Neural progenitor cell (in vitro differentiated cells): ENCODE measurements around the gene CCDC107. TPM values are rescaled to one million over a fixed set of nuclear protein-coding genes. Genes with fewer than 3 reads are reported as not detected.

ENCODE experiments used
- DNase-seq: peaks from one replicate; pipeline ENCODE4 v3.0.0-alpha.2; 2016; ENCODE audit warnings: low spot score
- H2AFZ ChIP-seq: fragments of 200-600 bp; sonication (generic); replicated peaks from 2 replicates; pipeline ENCODE4 v1.6.1; 2016; ENCODE audit warnings: antibody characterized with exemption
- H3F3A ChIP-seq: fragments of 200-600 bp; sonication (generic); 2 replicates; pipeline ENCODE4 v1.6.1; 2016; ENCODE audit warnings: antibody characterized with exemption, low read depth
- H3K27ac ChIP-seq: fragments of 200-600 bp; sonication (generic); 2 replicates; pipeline ENCODE4 v1.5.1; 2016; ENCODE audit warnings: mild to moderate bottlenecking
- H3K27me3 ChIP-seq: fragments of 200-600 bp; sonication (generic); 2 replicates; pipeline ENCODE4 v1.6.1; 2016; ENCODE audit warnings: mild to moderate bottlenecking, moderate library complexity
- H3K36me3 ChIP-seq: fragments of 200-600 bp; sonication (generic); 2 replicates; pipeline ENCODE4 v1.5.1; 2016
- H3K4me1 ChIP-seq: fragments of 200-600 bp; sonication (generic); 2 replicates; pipeline ENCODE4 v1.6.1; 2016; ENCODE audit warnings: mixed run types
- H3K4me2 ChIP-seq: fragments of 200-600 bp; sonication (generic); 2 replicates; pipeline ENCODE4 v1.6.1; 2016
- H3K4me3 ChIP-seq: fragments of 200-600 bp; sonication (generic); 2 replicates; pipeline ENCODE4 v1.5.1; 2016
- H3K79me2 ChIP-seq: fragments of 200-600 bp; sonication (generic); 2 replicates; pipeline ENCODE4 v1.6.1; 2016; ENCODE audit warnings: low read depth
- H3K9ac ChIP-seq: fragments of 200-600 bp; sonication (generic); 2 replicates; pipeline ENCODE4 v1.6.1; 2016
- H3K9me3 ChIP-seq: fragments of 200-600 bp; sonication (generic); 2 replicates; pipeline ENCODE4 v1.5.1; 2016; ENCODE audit warnings: low read depth
- H4K20me1 ChIP-seq: fragments of 200-600 bp; sonication (generic); 2 replicates; pipeline ENCODE4 v1.6.1; 2016; ENCODE audit warnings: low read depth
- H3K27ac Mint-ChIP-seq: 3 replicates; pipeline ENCODE4 v1.8.0; 2021; ENCODE audit warnings: mixed read lengths
- H3K27me3 Mint-ChIP-seq: 2 replicates; pipeline ENCODE4 v1.8.0; 2022; ENCODE audit warnings: low read depth, mild to moderate bottlenecking, inconsistent platforms, moderate library complexity, mixed read lengths; ENCODE audit not compliant: insufficient read depth
- H3K36me3 Mint-ChIP-seq: 3 replicates; pipeline ENCODE4 v1.8.0; 2021; ENCODE audit warnings: mixed read lengths
- H3K4me1 Mint-ChIP-seq: 3 replicates; pipeline ENCODE4 v1.8.0; 2021; ENCODE audit warnings: mixed read lengths
- H3K4me3 Mint-ChIP-seq: 3 replicates; pipeline ENCODE4 v1.8.0; 2021; ENCODE audit warnings: mild to moderate bottlenecking, moderate library complexity, mixed read lengths
- H3K9me3 Mint-ChIP-seq: 3 replicates; pipeline ENCODE4 v1.8.0; 2020; ENCODE audit warnings: mixed read lengths
- EZH2 ChIP-seq: fragments of 200-600 bp; sonication (generic); IDR thresholded peaks from 2 replicates; pipeline ENCODE4 v1.6.1; 2017; ENCODE audit warnings: antibody characterized with exemption, mild to moderate bottlenecking, moderate library complexity
- EZH2phosphoT487 ChIP-seq: fragments of 200-600 bp; sonication (generic); IDR thresholded peaks from 2 replicates; pipeline ENCODE4 v1.6.1; 2017; ENCODE audit warnings: antibody characterized with exemption
- microRNA-seq: library from miRNA; unstranded; fragments of <30 nt; microRNA quantifications from one replicate; pipeline ENCODE4, GENCODE V29; 2016
- small RNA-seq: library from RNA; depleted of rRNA; stranded (forward); fragments of <200 nt; gene quantifications from one replicate; pipeline ENCODE3, GENCODE V24; 2015
- total RNA-seq: library from RNA; depleted of rRNA; stranded (reverse); fragments of >200 nt; gene quantifications from 2 replicates; pipeline ENCODE4 v1.2.3, GENCODE V29; 2015; ENCODE audit warnings: low replicate concordance
- TF ChIP-seq, protein P1 (sequence below): fragments of 200-600 bp; sonication (generic); IDR thresholded peaks from 2 replicates; pipeline ENCODE4 v1.5.1; 2017; ENCODE audit warnings: antibody characterized with exemption, mild to moderate bottlenecking

CCDC107 gene
- total RNA-seq, 1 donor from 2014 or later = 3.8 TPM

DNA sequence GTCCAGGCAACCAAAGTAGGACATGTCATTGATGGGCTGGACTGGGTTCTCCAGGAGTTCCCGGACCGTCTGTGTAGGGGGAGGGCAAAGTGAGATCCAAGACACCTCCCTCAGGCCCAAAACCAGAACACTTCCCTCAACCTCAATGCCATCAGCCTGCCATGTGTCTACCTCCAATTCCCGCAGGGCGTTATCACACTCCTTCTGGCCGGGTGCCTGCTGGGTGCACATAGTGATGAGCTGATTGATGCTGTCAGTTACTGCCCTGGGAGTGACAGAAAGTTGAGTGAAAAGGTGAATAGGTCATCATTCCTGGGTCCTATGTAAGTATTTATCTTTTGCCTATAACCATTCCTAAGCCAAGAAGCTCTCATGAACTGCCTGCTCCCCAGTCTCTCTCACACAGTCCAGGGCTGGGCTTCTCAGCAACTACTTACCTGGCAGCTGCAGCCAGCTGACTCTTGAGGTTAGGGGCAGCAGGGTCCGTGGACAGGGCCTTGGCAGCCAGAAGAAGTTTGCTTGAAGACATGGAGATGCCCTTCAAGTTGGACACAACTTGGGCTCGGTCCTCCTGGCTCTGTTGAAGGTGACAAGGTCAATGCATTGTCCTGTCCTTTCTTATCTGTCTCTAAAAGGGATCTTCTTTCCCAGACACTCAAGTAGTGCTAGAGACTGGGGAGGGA is 52.9 kb downstream of the CCDC107 start:
- H3K27ac Mint-ChIP-seq = no peak overlapping the region
- Histone ChIP-seq H3K36me3 (no peaks in the 10 kb centered on the region), H3K4me3 (no peak overlapping the region), H3K9ac (no peak overlapping the region), H2AFZ (no peak overlapping the region), H3K79me2 (no peaks in the 10 kb centered on the region), H3K9me3 (no peaks in the 10 kb centered on the region), H3K4me1 (no peaks in the 10 kb centered on the region), H3K27me3 (no peaks in the 10 kb centered on the region), H3F3A (no peaks in the 10 kb centered on the region), H3K4me2 (no peak overlapping the region), H3K27ac (no peak overlapping the region), H4K20me1 (no peaks in the 10 kb centered on the region)
- H3K9me3 Mint-ChIP-seq = no peaks in the 10 kb centered on the region
- TF ChIP-seq, protein P1, sequence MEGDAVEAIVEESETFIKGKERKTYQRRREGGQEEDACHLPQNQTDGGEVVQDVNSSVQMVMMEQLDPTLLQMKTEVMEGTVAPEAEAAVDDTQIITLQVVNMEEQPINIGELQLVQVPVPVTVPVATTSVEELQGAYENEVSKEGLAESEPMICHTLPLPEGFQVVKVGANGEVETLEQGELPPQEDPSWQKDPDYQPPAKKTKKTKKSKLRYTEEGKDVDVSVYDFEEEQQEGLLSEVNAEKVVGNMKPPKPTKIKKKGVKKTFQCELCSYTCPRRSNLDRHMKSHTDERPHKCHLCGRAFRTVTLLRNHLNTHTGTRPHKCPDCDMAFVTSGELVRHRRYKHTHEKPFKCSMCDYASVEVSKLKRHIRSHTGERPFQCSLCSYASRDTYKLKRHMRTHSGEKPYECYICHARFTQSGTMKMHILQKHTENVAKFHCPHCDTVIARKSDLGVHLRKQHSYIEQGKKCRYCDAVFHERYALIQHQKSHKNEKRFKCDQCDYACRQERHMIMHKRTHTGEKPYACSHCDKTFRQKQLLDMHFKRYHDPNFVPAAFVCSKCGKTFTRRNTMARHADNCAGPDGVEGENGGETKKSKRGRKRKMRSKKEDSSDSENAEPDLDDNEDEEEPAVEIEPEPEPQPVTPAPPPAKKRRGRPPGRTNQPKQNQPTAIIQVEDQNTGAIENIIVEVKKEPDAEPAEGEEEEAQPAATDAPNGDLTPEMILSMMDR = no peak
- TF ChIP-seq EZH2phosphoT487 (no peak), EZH2 (no peak)
- H3K4me1 Mint-ChIP-seq = no peaks in the 10 kb centered on the region
- H3K36me3 Mint-ChIP-seq = peaks cover 56% of the 10 kb centered on the region
- H3K27me3 Mint-ChIP-seq = peaks cover 2% of the 10 kb centered on the region
- DNase-seq = no peak
- H3K4me3 Mint-ChIP-seq = no peak overlapping the region

Small RNA genes lying within 50 kb of the gene (microRNA-seq; reads per million reads assigned to microRNA genes)
- not detected for gene MIR6852

Small RNA genes lying within 50 kb of the gene (small RNA-seq; reads per million reads assigned to genes)
- gene RMRP (not detected), gene RN7SL22P (not detected)

Other genes with a start within 250 kb of the CCDC107 start
- 3.5 and 9.9 TPM in 2 replicates for gene RUSC2, start 168.2 kb upstream of the CCDC107 start, total RNA-seq
- gene TESK1, start 53.0 kb upstream of the CCDC107 start, total RNA-seq = 5.2 and 12.4 TPM in 2 replicates
- 0.56 and 1.4 TPM in 2 replicates for gene CD72, start 39.9 kb upstream of the CCDC107 start, total RNA-seq
- gene SIT1, start 7.4 kb upstream of the CCDC107 start, total RNA-seq = 0.56 and 0.86 TPM in 2 replicates
- 1,307 and 2,709 TPM in 2 replicates for gene RMRP, start 273 bp upstream of the CCDC107 start, total RNA-seq
- 13.2 and 31.9 TPM in 2 replicates for gene ARHGEF39, start 6.9 kb downstream of the CCDC107 start, total RNA-seq
- 0.09 and 0.25 TPM in 2 replicates for gene CA9, start 15.6 kb downstream of the CCDC107 start, total RNA-seq
- 174 and 241 TPM in 2 replicates for gene TPM2, start 31.6 kb downstream of the CCDC107 start, total RNA-seq
- 36.7 and 71.5 TPM in 2 replicates for gene TLN1, start 73.9 kb downstream of the CCDC107 start, total RNA-seq
- gene CREB3, start 74.4 kb downstream of the CCDC107 start, total RNA-seq = 27.9 and 30.3 TPM in 2 replicates
- 44.8 and 74.5 TPM in 2 replicates for gene GBA2, start 90.9 kb downstream of the CCDC107 start, total RNA-seq
- gene RGP1, start 91.0 kb downstream of the CCDC107 start, total RNA-seq = 11.2 and 20.1 TPM in 2 replicates
- gene MSMP, start 96.0 kb downstream of the CCDC107 start, total RNA-seq = not detected in 2 replicates
- gene NPR2, start 133.3 kb downstream of the CCDC107 start, total RNA-seq = 5.6 and 8.6 TPM in 2 replicates
- 1.3 and 1.6 TPM in 2 replicates for gene SPAG8, start 154.0 kb downstream of the CCDC107 start, total RNA-seq
- gene HINT2, start 156.8 kb downstream of the CCDC107 start, total RNA-seq = 21.8 and 35.9 TPM in 2 replicates
- not detected in 2 replicates for gene FAM221B, start 170.4 kb downstream of the CCDC107 start, total RNA-seq
- 4.8 and 11.2 TPM in 2 replicates for gene TMEM8B, start 170.9 kb downstream of the CCDC107 start, total RNA-seq
- not detected in 2 replicates for gene OR13J1, start 212.1 kb downstream of the CCDC107 start, total RNA-seq
- gene HRCT1, start 247.9 kb downstream of the CCDC107 start, total RNA-seq = not detected in 2 replicates